Body of pancreas (tissue), 4 donors: ENCODE results near the gene ZC3H12C.

Experiments used
- CTCF ChIP-seq, 7 experiments: fragments of 450-650 bp in 4 of 7; fragments of 200-600 bp in 3 of 7; sonication (generic) in 3 of 7; IDR thresholded peaks; one replicate each; pipeline ENCODE4 v1.5.1; 2016 to 2019; ENCODE audit warnings: antibody characterized with exemption in 7 of 7
- POLR2A ChIP-seq, 3 donors: fragments of 450-650 bp; IDR thresholded peaks; one replicate each; pipeline ENCODE4 v1.6.1; 2016; ENCODE audit warnings: antibody characterized with exemption in 3 of 3, mild to moderate bottlenecking in 2 of 3

GRCh38 chr11:110088535-110089344, 4.5 kb upstream of the ZC3H12C start:
- TF ChIP-seq CTCF (IDR thresholded peaks at IDR 0.05), result no peak
- TF ChIP-seq POLR2A (IDR thresholded peaks at IDR 0.05), result no peak
